SU-DHL-6 (cell line): ENCODE data around the gene PAK2.

Source experiments
- EZH2phosphoT487 ChIP-seq: fragments of 200-600 bp; sonication (generic), shearing (Covaris generic); conservative IDR thresholded peaks from 2 replicates; pipeline ENCODE4 v1.6.1; 2018; ENCODE audit warnings: mild to moderate bottlenecking, antibody characterized with exemption, low read length, moderate library complexity, mixed read lengths
- TF ChIP-seq, protein P1 (sequence below): fragments of 200-600 bp; sonication (generic); IDR thresholded peaks from one replicate; pipeline ENCODE4 v1.5.1; 2017; ENCODE audit warnings: antibody characterized with exemption, mild to moderate bottlenecking, low read length, moderate library complexity; ENCODE audit not compliant: insufficient read depth, poor library complexity, severe bottlenecking

DNA sequence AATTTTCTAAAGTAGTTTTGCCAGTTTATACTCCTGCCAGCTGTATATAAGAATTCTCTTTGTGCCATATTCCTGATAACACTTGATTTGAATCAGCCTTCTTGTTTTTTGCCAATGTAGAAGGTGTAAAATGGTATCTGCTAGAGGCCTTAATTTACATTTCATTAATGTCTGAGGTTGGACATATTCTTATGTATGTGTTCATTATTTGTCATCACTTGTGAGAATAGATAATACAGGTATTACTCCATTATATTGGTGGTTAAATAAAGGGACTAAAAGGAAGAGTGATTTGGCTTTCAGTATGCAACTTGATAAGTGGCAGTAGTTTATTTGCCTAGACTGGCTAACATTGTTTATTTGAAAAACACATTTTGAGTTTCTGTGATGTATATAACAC, 25.8 kb downstream of the PAK2 start:
- TF ChIP-seq, protein P1, sequence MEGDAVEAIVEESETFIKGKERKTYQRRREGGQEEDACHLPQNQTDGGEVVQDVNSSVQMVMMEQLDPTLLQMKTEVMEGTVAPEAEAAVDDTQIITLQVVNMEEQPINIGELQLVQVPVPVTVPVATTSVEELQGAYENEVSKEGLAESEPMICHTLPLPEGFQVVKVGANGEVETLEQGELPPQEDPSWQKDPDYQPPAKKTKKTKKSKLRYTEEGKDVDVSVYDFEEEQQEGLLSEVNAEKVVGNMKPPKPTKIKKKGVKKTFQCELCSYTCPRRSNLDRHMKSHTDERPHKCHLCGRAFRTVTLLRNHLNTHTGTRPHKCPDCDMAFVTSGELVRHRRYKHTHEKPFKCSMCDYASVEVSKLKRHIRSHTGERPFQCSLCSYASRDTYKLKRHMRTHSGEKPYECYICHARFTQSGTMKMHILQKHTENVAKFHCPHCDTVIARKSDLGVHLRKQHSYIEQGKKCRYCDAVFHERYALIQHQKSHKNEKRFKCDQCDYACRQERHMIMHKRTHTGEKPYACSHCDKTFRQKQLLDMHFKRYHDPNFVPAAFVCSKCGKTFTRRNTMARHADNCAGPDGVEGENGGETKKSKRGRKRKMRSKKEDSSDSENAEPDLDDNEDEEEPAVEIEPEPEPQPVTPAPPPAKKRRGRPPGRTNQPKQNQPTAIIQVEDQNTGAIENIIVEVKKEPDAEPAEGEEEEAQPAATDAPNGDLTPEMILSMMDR: no peak
- TF ChIP-seq EZH2phosphoT487: no peak
